ENCODE measurements around the gene RGS16.

GRCh38 chr1:182616130-182617013 is 12.2 kb upstream of the RGS16 start:
- TF ChIP-seq CTCF (IDR thresholded peaks at IDR 0.05; ENCODE audit: extremely low read depth in 1 of 2, insufficient read depth in 1 of 2, low read depth in 1 of 2, low read length in 2 of 2) (no peak), POLR2AphosphoS5 (IDR thresholded peaks at IDR 0.05; ENCODE audit: insufficient read depth, low read depth, low read length) (no peak), MYC (IDR thresholded peaks at IDR 0.05; ENCODE audit: low read depth, low read length) (no peak), EZH2 (IDR thresholded peaks at IDR 0.05; ENCODE audit: borderline replicate concordance, low read depth, low read length, severe bottlenecking) (no peak), POLR2A (IDR thresholded peaks at IDR 0.05; ENCODE audit: low read depth, low read length) (no peak), JUN (IDR thresholded peaks at IDR 0.05; ENCODE audit: borderline replicate concordance, insufficient read depth, insufficient read length, low read depth) (no peak), MAX (IDR thresholded peaks at IDR 0.05; ENCODE audit: insufficient read depth, insufficient read length) (no peak)
